Heart left ventricle (tissue), 16 donors: Measurements from ENCODE around the gene SPTBN4. TPM values are rescaled to one million over a fixed set of nuclear protein-coding genes. Genes with fewer than 3 reads are reported as not detected.
"Not testable (repeated sequence)": the region's sequence is repeated elsewhere in the genome, so short reads cannot be mapped to it uniquely, and the experiment has no call there.

Source experiments
- ATAC-seq, 4 donors: fragments of 200-7000 bp; cut with Tn5 transposase; one replicate each; pipeline ENCODE4 v1.9.1; 2020 to 2022; ENCODE audit warnings: moderate library complexity in 4 of 4, mild to moderate bottlenecking in 3 of 4, moderate number of reproducible peaks in 1 of 4
- DNase-seq, 5 donors: peaks; one replicate each; pipeline ENCODE4 v3.0.0-alpha.2; 2020
- H3K27ac ChIP-seq, 12 donors: fragments of 200-600 bp; sonication (generic) in 4 of 12; one replicate each; pipeline versions ENCODE4 v1.5.0 to v1.8.0; 2016 to 2022; ENCODE audit warnings: mild to moderate bottlenecking in 2 of 12
- H3K27me3 ChIP-seq, 9 donors: fragments of 200-600 bp; sonication (generic) in 2 of 9; one replicate each; pipeline versions ENCODE4 v1.5.1 to v1.8.0; 2016 to 2022; ENCODE audit warnings: mild to moderate bottlenecking in 3 of 9
- H3K36me3 ChIP-seq, 9 donors: fragments of 200-600 bp; sonication (generic) in 2 of 9; one replicate each; pipeline versions ENCODE4 v1.5.0 to v1.8.0; 2018 to 2022; ENCODE audit warnings: mild to moderate bottlenecking in 2 of 9
- H3K4me1 ChIP-seq, 12 donors: fragments of 200-600 bp; sonication (generic) in 4 of 12; one replicate each; pipeline versions ENCODE4 v1.5.0 to v1.8.0; 2016 to 2022; ENCODE audit warnings: mild to moderate bottlenecking in 3 of 12
- H3K4me3 ChIP-seq, 12 donors: fragments of 200-600 bp; sonication (generic) in 4 of 12; one replicate each; pipeline versions ENCODE4 v1.5.0 to v1.8.0; 2017 to 2022; ENCODE audit warnings: mild to moderate bottlenecking in 9 of 12, moderate library complexity in 4 of 12
- H3K9me3 ChIP-seq, 12 donors: fragments of 200-600 bp; sonication (generic) in 4 of 12; one replicate each; pipeline versions ENCODE4 v1.5.0 to v1.8.0; 2016 to 2022; ENCODE audit warnings: mild to moderate bottlenecking in 1 of 12
- CTCF ChIP-seq, 12 donors: fragments of 200-600 bp; sonication (generic) in 4 of 12; IDR thresholded peaks; one replicate each; pipeline versions ENCODE4 v1.5.0 to v1.8.0; 2018 to 2022; ENCODE audit warnings: antibody characterized with exemption in 12 of 12, mild to moderate bottlenecking in 5 of 12
- POLR2A ChIP-seq, 2 donors: fragments of 450-650 bp; IDR thresholded peaks; one replicate each; pipeline ENCODE4 v1.6.1; 2017; ENCODE audit warnings: antibody characterized with exemption in 2 of 2, mild to moderate bottlenecking in 2 of 2, moderate library complexity in 2 of 2
- WGBS, 4 donors: extraction: QIAGEN DNeasy Blood & Tissue Kit in 2 of 4; methylation state at CpG; one replicate each; pipeline versions ENCODE4 v1.1.5 to v1.1.7; 2013 to 2018; 5-methylcytosine and 5-hydroxymethylcytosine counted together
- intact Hi-C, 10 donors: fragments of 100-400 bp; cut with DNase I; formaldehyde crosslinking; loops; one replicate each; pipeline versions ENCODE4 v1.11.1 to v1.14.2; 2022
- polyA plus RNA-seq, 2 donors: library from polyadenylated mRNA; stranded (reverse); fragments of 200-250 nt; gene quantifications; one replicate each; pipeline ENCODE4 v1.2.3, GENCODE V29; 2013
- total RNA-seq, 9 donors: library from RNA; depleted of rRNA in 2 of 9; stranded (reverse); fragments of >200 nt in 2 of 9; fragmentation: NEBNext Ultra II Directional in 3 of 9; extraction: Animal tissue kit (Norgen Biotek cat#: 25700) in 3 of 9; gene quantifications; one replicate each; pipeline versions ENCODE4 v1.1.0 to v1.2.4, GENCODE V29; 2016 to 2023
- donor health status: ischemic (EF 13 %, LVEDD 7.1; RV severe dilation, severe dysfunction).
- donor health status: healthy with polysubstance abuse.
- donor health status: DM: no; HTN: yes; CAD: no.
- donor health status: DM: no; HTN: no; CAD: no.
- donor health status: ischemic (EF 25% LVEDD 6.9; RV normal size, moderate dysfunction).
- donor health status: ischemic (EF 25% LVEDD 5.7; RV mildly dilated, moderate dysfunction).
- donor health status: healthy.
- donor health status: DM: yes; HTN: yes; CAD: no.
- donor health status: ischemic (EF 35%, LVEDD 5.7; RV mildly dilated, moderate dysfunction).
- donor health status: nonischemic (EF 11% LVEDD 7.7; RV severe dilation, severe dysfunction).
- donor health status: DM: yes; HTN: yes; CAD: no.
- donor health status: PGD.
- donor health status: ischemic (EF 29% LVEDD 5.4; RV normal size, mild dysfunction).
- donor health status: nonischemic (EF 23%, LVEDD 6.1; RV moderate dilation, normal function).

The SPTBN4 gene
- total and polyA plus RNA-seq, 11 donors, result 1.9 to 8.7 (median 4.2) TPM

- TF ChIP-seq POLR2A (IDR thresholded peaks at IDR 0.05), result no peak
- no peak for TF ChIP-seq CTCF (IDR thresholded peaks at IDR 0.05)
- H3K27me3 ChIP-seq, result no peaks in the 10 kb centered on the region
- no peak for DNase-seq
- intact Hi-C loops, result no loop called here
- peaks cover 0 to 25% (median 0%) of the 10 kb centered on the region in 12 donors for H3K4me1 ChIP-seq
- H3K27ac ChIP-seq, result no peak overlapping the region
- H3K36me3 ChIP-seq, result peaks cover 0 to 39% (median 23%) of the 10 kb centered on the region in 9 donors
- WGBS, 4 donors, result 97 to 99% (median 97%) methylated on average over 3 of the region's 3 CpGs
- no peak for ATAC-seq
- no peak overlapping the region for H3K4me3 ChIP-seq
- H3K9me3 ChIP-seq, result no peaks in the 10 kb centered on the region
These were observed 8.2 kb upstream of the SPTBN4 start for GRCh38 chr19:40458597-40458974.

- Histone ChIP-seq H3K4me3 (no peak overlapping the region), H3K36me3 (peaks cover 0 to 33% (median 22%) of the 10 kb centered on the region in 9 donors), H3K4me1 (peaks cover 0 to 39% (median 9%) of the 10 kb centered on the region in 12 donors), H3K27ac (no peak overlapping the region), H3K9me3 (no peaks in the 10 kb centered on the region), H3K27me3 (no peaks in the 10 kb centered on the region)
- intact Hi-C loops, result loop anchor here in 4 of 10 donors (10.0 kb wide), 3 partner anchors 65 to 145 kb away; partner anchors contain the start of gene LTBP4 (in 1 of the 4)
- DNase-seq (no peak), ATAC-seq (no peak)
- WGBS, 4 donors, result 89 to 96% (median 91%) methylated on average over 3 of the region's 3 CpGs
- TF ChIP-seq POLR2A (IDR thresholded peaks at IDR 0.05), result no peak
These were observed 6.6 kb upstream of the SPTBN4 start for GRCh38 chr19:40460185-40460584.

- no peak for ATAC-seq
- intact Hi-C loops, result loop anchor here in 4 of 10 donors (10.0 kb wide), 3 partner anchors 63 to 143 kb away; partner anchors contain the start of gene LTBP4 (in 1 of the 4)
- H3K27ac ChIP-seq, result peak overlapping the region in 1 of 12 donors; percentile 71
- no peak overlapping the region for H3K4me3 ChIP-seq
- H3K36me3 ChIP-seq, result peaks cover 0 to 19% (median 11%) of the 10 kb centered on the region in 9 donors
- peaks cover 0 to 48% (median 17%) of the 10 kb centered on the region in 12 donors for H3K4me1 ChIP-seq
- DNase-seq, result peak in 1 of 5 donors; percentile 66
- no peak for TF ChIP-seq POLR2A (IDR thresholded peaks at IDR 0.05)
- TF ChIP-seq CTCF (IDR thresholded peaks at IDR 0.05), result no peak
- H3K9me3 ChIP-seq, result no peaks in the 10 kb centered on the region
- 74 to 83% (median 80%) methylated on average over 7 of the region's 7 CpGs for WGBS, 4 donors
- H3K27me3 ChIP-seq, result peaks cover 0 to 4% (median 0%) of the 10 kb centered on the region in 9 donors
These were observed 5.1 kb upstream of the SPTBN4 start for GRCh38 chr19:40461669-40462221.

GRCh38 chr19:40463587-40464037 lies 3.2 kb upstream of the SPTBN4 start:
- H3K4me1 ChIP-seq, result peaks cover 0 to 54% (median 19%) of the 10 kb centered on the region in 12 donors
- H3K4me3 ChIP-seq, result peak overlapping the region in 3 of 12 donors; percentile 20 to 81 (median 79)
- ATAC-seq, DNase-seq, H3K9me3 ChIP-seq, H3K36me3 ChIP-seq: not testable (repeated sequence)
- H3K27ac ChIP-seq, result peak overlapping the region in 7 of 12 donors; percentile 83 to 96 (median 89)
- intact Hi-C loops, result loop anchor here in 5 of 10 donors (2.0 to 10.0 kb wide), 4 partner anchors 39 to 141 kb away; partner anchors contain the start of genes SERTAD1 (in 2 of the 5) and LTBP4 (in 1 of the 5)
- peaks cover 0 to 12% (median 0%) of the 10 kb centered on the region in 9 donors for H3K27me3 ChIP-seq
- 69 to 80% (median 74%) methylated on average over 12 of the region's 12 CpGs for WGBS, 4 donors
